ENCODE results near the gene CENPQ.

DNA sequence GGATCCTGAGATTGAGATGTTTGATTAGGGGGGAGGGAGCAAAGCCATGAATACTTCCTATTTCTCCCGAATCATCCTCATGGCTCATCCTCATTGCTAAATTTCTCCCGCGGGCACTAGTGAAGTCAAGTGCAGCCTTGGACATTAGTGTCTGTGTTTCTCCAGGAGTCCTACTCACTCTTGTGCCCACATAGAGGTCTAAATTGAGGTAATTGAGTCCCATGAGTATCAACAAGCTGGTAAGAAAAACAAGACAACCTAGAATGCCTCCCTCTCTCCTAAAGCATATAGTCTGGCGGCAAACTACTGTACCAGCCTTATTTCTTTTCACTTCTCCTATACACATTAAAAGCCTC, 420 bp downstream of the CENPQ start:
- TF ChIP-seq, protein P1, sequence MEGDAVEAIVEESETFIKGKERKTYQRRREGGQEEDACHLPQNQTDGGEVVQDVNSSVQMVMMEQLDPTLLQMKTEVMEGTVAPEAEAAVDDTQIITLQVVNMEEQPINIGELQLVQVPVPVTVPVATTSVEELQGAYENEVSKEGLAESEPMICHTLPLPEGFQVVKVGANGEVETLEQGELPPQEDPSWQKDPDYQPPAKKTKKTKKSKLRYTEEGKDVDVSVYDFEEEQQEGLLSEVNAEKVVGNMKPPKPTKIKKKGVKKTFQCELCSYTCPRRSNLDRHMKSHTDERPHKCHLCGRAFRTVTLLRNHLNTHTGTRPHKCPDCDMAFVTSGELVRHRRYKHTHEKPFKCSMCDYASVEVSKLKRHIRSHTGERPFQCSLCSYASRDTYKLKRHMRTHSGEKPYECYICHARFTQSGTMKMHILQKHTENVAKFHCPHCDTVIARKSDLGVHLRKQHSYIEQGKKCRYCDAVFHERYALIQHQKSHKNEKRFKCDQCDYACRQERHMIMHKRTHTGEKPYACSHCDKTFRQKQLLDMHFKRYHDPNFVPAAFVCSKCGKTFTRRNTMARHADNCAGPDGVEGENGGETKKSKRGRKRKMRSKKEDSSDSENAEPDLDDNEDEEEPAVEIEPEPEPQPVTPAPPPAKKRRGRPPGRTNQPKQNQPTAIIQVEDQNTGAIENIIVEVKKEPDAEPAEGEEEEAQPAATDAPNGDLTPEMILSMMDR (IDR thresholded peaks at IDR 0.05; ENCODE audit: borderline replicate concordance, extremely low read depth, low read length, poor library complexity, severe bottlenecking) = no peak
- TF ChIP-seq EZH2 (IDR thresholded peaks at IDR 0.05; ENCODE audit: borderline replicate concordance, low read depth, low read length, severe bottlenecking) = no peak

Measured in DND-41 (cell line).